IPS-11a (cell line): Measurements from ENCODE around the gene ATAD2B.

Source experiments
- H3K4me3 ChIP-seq: one replicate; pipeline ENCODE4 v1.5.1; 2013; ENCODE audit warnings: low read depth, low read length, control low read depth

The ATAD2B gene

DNA sequence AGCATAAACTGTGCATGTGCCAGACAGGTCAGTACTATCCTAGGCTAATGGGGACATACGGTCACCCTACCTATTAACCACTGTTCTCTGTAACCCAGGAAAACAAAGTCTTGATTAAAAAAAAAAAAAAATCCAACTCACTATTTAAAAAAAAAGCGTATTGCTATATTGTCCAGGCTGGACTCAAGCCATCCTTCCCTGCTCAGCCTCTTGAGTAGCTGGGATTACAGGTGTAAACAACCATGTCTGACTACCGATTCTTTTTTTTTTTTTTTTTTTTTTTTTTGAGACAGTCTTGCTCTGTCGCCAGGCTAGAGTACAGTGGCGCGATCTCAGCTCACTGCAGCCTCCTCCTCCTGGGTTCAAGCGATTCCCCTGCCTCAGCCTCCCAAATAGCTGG lies 11.6 kb downstream of the ATAD2B start:
- H3K4me3 ChIP-seq, result no peak overlapping the region

DNA sequence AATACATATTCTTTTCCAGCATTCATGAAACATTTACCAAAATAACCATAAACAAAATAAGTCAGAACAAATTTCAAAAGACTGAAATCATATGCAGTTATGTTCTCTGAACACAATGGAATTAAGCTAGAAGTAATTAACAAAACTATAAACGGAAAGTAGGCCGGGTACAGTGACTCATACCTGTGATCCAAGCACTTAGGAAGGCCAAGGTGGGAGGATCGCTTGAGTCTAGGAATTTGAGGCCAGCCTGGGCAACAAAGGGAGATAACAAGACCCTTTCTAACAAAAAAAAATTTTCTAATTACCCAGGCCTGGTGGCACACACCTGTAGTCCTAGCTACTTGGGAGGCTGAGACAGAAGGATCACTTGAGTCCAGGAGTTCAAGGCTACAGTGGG lies 14.9 kb downstream of the ATAD2B start:
- H3K4me3 ChIP-seq, result no peak overlapping the region

DNA sequence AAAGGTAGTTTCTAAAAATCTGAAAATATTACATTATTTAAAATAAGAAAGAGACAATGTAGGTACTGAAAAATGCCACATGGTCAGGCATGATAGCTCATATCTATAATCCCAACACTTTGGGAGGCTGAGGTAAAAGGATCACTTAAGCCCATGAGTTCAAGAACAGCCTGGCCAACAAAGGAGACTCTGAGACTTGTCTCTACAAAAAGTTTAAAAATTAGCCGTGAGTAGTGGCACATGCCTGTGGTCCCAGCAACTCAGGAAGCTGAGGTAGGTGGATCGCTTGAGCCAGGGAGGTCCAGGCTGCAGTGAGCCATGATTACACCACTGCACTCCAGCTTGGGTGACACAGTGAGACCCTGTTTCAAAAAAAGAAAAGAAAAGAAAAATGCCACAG lies 21.8 kb downstream of the ATAD2B start:
- no peak overlapping the region for H3K4me3 ChIP-seq

DNA sequence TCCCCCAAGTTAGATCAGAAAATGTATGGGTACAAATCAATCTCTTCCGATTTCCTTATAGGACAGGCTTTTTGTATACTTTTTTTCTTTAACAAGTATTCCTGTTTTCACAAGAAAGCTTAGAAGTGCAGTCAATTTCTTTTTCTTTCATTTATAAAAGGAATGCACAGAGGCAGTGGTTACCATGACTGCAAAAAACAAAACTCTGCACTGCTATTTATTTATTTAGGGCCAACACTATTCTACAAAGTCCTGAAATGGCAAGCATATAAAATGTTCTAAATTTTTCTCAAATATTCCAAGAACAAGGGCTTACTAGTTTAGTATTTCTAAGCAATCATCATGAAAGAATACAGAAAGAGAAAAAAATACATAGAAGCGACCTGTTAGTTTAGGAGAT lies 22.2 kb downstream of the ATAD2B start:
- no peak overlapping the region for H3K4me3 ChIP-seq

DNA sequence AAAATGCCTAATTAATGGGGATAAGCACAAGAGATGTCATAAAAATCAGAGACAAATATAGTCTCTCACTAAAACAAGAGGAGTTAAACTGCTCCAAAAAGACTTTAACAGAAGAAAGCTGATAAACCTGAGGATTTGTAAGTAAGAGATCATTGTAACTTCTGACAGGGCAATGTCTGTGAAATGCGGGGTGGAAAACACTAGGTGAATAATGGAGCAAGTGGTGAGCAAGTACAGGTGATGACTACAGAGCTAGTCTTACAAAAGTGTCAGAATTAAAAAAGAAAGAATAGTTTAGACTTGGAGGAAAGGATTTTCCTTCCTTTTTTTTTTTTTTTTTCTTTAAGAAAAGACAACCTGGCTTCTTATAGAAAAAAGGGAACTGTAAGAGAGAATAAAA lies 22.7 kb downstream of the ATAD2B start:
- no peak overlapping the region for H3K4me3 ChIP-seq

DNA sequence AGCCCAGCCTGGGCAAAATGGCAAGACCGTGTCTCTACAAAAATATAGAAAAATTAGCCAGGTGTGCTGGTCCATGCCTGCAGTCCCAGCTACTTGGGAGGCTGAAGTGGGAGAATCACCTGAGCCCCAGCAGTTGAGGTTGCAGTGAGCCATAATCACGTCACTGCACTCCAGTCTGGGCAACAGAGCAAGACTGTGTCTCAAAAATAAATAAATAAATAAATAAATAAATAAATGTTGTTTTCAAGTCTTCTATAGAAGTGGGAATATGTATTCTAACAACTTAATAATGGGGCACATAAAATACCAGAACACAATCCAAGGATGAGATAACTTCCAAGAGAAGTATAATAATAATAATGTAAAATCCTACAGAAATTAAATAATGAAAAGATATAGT lies 23.9 kb downstream of the ATAD2B start:
- no peak overlapping the region for H3K4me3 ChIP-seq

DNA sequence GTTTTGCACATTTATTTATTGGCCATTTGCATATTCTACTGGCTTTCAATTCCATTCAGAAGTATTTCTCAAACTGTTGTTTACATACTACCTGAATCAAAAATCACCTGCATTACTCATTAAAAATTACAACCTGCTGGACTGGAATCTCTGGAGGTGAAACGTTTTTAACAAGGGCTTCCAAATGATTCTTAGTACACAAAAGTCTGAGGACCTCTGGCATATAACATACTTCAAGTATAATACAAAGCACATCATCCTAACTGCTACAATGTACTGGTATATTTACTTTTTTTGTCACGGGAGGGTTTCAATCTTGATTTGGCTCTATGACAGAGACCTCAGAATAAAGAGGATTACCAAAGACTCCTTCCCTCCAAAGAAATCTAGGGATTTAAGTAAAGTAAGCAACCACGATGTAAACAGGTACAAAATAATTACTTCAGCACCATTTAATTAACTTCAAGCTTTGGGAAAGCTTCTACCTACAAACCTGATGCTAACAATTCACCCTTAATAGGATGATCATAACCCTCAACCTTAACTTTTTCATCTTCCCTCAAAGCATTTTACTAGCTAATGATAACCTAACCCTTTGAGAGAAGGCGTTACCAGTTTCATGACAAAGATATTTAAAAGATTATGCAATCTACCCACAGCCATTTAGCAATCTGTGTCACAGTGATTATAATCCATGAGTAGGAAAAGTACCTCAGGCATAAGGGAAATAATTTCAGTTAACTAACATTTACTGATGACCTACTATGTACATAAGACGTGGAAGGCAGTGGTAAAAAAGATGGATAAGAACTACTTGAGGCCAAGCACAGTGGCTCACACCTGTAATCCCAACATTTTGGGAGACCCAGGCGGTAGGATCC lies 24.7 kb downstream of the ATAD2B start:
- H3K4me3 ChIP-seq, result no peak overlapping the region

DNA sequence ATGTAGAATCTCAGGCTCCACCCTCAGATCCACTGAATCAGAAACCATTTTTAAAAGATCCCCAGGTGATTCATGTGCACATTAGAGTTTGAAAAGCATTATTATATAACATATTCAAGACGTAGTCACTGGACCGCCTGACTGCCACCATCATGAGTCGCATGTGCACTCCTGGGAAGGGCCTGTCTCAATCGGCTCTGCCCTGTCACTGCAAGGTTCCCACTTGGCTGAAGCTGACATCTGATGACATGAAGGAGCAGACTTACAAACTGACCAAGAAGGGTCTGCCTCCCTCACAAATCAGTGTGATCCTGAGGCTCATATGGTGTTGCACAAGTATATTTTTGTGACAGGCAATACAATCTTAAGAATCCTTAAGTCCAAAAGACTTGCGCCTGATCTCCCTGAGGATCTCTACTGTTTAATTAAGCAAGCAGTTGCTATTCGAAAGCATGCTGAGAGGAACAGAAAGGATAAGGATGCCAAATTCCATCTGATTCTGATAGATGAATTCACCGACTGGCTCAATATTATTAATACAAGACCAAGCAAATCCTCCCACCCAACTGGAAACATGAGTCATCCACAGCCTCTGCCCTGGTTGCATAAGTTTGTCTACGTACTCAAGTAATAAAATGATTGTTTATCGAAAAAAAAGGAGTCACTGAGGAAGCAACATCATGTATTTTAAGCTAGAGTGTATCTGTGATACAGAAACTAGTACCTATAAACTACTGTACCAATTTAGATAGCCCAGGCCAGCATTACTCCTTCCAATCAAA lies 26.2 kb downstream of the ATAD2B start:
- no peak overlapping the region for H3K4me3 ChIP-seq

DNA sequence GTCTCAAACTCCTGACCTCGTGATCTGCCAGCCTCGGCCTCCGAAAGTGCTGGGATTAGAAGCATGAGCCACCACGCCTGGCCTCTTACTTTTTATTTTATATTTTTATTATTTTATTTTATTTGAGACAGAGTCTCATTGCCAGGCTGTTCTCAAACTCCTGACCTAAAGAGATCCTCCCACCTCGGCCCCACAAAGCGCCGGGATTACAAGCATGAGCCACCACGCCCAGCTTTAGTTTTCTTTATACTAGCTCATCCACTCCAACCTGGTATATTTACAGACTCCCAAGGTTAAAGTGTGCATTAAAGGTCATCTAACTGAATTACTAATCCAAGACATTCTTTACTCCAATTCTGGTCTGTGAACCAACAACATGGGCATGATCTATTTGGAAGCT lies 26.8 kb downstream of the ATAD2B start:
- no peak overlapping the region for H3K4me3 ChIP-seq

DNA sequence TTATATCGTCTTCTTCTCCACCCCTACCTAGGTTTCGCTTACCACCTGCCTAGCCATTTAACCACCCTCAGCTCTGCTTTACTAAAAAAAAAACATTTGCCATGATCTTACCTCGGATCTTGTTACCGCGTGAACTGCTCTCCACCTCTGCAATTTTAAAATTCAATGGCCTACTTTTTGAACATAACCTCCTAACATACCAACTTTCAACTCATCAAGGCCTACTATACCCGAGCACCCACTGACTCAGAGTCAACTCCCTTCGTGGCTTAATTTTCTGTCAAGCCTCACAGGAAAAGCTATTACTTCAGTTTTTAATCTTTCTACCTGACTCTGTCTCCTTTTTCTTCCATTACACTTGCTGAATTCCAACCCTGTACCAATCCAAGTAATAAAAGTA lies 55.7 kb downstream of the ATAD2B start:
- no peak overlapping the region for H3K4me3 ChIP-seq

DNA sequence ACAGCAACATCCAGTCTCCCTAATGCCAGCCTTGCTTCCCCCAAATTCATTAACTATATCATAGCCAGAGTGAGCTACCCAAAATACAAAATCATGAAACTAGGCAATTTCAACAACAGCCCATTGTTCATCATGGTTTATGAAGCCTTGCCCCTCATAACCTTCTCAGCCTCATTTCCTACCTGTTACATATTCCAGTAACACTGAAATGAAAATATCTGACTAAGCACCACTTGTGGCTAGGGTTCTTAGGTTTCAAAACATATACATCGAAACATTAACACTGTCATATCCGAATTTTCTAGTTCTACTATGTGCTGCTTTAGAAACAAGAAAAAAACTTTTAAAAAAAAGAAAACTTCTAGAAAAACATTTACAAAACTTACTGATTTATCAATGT lies 59.5 kb downstream of the ATAD2B start:
- H3K4me3 ChIP-seq, result no peak overlapping the region

DNA sequence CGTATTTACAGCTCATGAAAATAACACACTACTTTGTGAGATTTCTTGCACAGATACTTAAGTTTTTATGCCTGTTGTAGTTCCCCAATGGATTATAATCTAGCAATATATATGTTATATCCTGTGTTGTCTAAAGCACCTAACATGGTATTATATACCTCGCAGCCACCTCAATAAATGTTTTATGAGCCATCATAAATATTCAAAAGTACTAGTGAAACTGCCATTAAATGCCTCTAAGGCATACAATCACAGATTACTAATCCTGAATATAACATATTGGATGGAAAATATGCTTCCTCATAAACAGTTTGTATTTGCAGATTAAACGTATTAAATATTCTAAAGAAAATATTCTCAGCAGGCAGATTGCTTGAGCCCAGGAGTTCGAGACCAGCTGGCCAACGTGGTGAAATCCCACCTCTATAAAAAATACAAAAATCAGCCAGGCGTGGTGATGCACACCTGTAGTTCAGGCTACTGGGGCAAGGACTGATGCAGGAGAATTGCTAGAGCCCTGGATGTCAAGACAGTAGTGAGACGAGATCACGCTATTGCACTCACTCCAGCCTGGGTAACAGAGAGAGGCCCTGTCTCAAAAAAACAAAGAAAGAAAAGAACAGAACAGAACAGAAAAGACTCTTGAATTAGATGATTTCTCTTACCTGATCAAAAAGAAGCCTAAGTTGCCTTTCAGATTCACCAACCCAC lies 64.1 kb downstream of the ATAD2B start:
- no peak overlapping the region for H3K4me3 ChIP-seq

DNA sequence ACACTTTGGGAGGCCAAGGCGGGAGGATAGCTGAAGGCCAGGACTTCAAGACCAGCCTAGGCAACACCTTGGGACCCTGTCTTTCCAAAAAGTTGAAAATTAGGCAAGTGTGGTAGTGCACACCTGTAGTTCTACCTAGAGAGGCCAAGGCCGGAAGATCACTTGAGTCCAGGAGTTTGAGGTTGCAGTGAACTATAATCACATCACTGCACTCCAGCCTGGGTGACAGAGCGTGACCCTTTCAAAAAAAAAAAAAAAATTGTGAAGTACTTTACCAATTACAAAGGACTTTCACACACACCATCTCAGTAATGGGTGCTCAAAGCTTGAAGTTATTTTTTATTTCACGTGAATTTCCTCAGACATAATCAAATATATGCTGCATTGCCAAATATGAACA lies 65.0 kb downstream of the ATAD2B start:
- no peak overlapping the region for H3K4me3 ChIP-seq

DNA sequence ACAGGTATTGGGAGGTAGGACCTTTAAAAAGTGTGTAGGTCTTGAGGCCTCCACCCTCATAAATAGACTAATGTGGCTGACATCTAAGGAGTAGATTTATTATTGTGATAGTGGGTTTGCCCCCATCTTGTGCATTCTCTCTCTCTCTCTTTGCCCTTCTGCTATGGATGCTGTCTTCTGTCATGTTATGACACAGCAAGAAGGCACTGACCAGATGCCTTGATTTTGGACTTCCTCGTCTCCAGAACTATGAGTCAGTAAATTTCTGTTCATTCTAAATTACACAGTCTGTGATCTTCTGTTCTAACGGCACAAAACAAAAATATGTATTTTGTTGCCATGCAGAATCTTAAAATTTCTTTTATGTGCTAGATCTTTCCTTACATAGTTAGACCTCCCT lies 66.9 kb downstream of the ATAD2B start:
- H3K4me3 ChIP-seq, result no peak overlapping the region

DNA sequence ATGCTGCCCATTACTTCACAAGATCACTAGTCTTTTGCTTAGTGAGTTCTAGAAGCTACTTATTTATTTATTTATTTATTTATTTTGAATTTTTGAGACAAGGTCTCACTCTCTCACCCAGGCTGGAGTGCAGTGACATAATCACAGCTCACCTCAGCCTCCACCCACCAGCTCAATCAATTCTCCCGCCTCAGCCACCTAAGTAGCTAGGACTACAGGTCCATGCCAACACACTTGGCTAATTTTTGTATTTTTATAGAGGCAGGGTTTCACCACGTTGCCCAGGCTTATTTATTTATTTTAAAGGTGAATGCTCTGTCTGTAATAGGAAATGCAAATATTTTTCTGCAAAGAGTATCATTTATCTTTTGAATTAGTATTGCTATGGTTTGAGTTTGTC lies 67.7 kb downstream of the ATAD2B start:
- no peak overlapping the region for H3K4me3 ChIP-seq

DNA sequence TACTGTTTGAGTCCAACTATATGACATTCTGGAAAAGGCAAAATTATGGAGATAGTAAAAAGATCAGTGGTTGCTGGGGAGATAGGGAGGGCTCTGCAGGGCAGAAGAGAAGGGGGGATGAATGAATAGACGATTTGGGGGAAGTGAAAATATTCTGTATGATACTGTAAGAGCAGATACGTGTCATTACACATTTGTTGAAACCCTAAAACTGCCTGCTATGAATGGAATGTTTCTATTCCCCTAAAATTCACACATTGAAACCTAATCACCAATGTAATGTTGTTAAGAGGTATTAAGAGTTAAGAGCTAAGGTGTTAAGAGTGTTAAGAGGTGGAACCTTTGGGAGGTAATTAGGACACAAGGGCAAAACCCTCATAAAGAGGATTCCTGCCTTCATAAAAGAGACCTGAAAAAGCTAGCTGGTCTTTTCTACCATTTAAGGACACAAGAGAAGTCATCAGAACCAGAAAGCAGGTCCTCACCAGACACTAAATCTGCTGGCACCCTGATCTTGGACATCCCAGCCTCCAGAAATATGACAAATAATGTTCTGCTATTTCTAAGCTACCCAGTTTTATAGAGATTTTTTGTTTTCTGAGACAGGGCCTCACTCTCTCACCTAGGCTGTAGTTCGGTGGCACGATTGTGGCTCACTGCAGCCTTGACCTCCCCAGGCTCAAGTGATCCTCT lies 76.2 kb downstream of the ATAD2B start:
- H3K4me3 ChIP-seq, result no peak overlapping the region

DNA sequence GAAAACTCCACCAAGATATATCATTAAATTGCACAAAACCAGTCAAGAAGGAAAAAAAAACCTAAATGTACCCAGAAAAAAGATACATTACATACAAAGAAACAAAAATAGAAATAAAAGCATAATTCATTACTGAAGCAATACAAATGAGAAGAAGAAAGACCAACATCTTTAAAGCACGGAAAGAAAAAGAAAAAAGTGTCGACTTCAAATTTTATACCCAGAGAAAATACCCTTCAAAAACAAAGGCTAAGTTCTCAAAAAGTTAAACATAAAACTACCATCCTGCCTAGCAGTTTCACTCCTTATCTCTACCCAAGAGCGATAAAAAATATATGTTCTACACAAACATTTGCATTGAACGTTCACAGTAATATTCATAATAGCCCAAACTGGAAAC lies 82.0 kb downstream of the ATAD2B start:
- no peak overlapping the region for H3K4me3 ChIP-seq

DNA sequence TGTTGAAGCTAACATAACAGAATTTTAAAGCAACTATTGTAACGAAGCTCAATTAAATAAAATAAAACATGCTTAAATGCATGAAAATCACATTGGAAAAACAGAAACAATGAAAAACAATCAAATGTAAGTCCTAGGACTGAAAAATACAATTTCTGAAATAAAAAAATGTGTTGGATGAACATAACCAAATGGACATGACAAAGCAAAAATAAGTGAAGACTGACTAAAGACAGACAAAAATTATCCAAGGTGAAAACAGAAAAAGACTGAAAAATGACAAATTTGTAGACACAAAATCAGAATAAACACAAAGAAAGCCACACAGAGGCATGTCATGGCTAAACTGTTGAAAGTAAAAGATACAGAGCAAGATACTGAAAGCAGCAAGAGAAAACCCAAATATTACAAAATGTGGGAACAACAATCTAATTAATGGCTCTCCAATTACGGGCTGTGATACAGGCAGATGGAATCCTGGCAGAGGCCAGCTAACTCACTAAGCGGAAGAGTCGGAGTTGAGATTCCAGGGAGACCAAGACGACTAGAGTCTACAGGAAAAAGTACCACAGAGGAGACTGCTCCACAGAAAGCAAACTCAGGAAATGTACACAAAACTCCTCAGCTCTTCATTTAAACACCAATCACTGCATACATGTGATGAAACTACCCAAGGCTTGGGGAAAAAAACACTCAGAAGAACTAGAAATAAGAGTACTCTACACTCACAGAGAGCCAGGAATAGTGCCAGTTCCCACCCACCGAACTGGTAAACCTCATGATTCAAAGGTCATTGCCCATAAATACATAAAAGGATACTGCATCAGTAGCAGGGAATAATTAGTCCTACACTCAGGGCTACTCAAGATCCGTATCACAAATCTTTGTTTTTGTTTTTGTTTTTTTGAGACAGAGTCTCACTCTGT lies 83.6 kb downstream of the ATAD2B start:
- no peak overlapping the region for H3K4me3 ChIP-seq

DNA sequence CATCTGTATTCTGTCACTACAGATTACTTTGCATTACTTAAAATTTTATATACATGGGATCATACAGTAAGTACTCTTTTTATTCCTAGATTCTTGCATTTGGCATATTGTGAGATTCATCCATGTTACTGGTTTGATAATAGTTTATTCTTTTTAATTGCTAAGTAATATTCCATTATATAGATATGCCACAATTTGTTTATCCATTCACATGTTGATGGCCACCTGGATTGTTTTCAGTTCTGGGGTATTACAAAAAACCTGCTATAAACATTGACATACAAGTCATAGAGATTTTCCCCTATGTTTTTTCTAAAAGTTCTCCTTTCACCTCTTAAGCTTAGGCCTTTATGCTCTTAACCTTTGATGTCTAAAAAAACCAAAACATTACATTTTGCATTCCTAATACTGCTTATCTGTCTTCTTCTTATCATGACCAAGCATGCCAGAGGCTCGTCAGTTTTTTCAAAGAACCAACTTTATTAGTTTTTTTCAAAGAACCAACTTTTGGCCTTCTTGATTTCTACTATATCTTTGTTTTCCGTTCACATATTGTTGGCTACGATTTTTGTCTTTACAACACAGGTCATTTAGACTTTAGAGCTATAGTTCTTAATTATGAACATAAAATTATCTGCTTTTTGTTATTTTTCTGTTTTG lies 86.9 kb downstream of the ATAD2B start:
- no peak overlapping the region for H3K4me3 ChIP-seq

DNA sequence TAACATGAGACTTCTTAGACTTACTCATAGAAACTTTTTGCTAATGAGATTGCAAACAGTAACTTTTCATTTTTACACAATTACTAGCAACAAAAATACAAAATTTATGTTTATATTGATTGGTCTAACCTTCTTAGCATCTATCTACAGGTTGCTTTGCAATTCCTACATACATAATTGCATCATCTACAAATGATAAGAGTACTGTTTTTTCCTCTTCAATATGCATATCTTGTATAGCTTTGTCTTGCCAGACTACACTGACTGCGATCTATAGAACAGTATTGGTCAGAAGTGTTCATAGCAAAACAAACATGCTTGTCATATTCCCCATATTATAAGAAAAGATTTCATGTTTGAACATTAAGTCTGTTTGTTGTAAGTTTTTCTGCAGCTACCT lies 87.9 kb downstream of the ATAD2B start:
- H3K4me3 ChIP-seq, result no peak overlapping the region
